SK-N-MC (cell line): ENCODE measurements around the gene KCNQ1.

Source experiments
- DNase-seq: peaks from one replicate; pipeline ENCODE4 v3.0.0-alpha.2; 2011; ENCODE audit warnings: low read depth, low spot score
- H3K27ac ChIP-seq: fragments of 200-600 bp; sonication (generic); 2 replicates; pipeline ENCODE4 v1.5.1; 2016; ENCODE audit warnings: mixed run types
- H3K36me3 ChIP-seq: fragments of 200-600 bp; sonication (generic); 2 replicates; pipeline ENCODE4 v1.6.1; 2017; ENCODE audit warnings: antibody characterized with exemption, low read length, mixed read lengths; ENCODE audit not compliant: insufficient read depth
- H3K4me3 ChIP-seq: fragments of 200-600 bp; sonication (generic); 2 replicates; pipeline ENCODE4 v1.5.1; 2016
- H3K9ac ChIP-seq: fragments of 200-600 bp; sonication (generic); 2 replicates; pipeline ENCODE4 v1.8.0; 2017; ENCODE audit warnings: mixed run types, mixed read lengths; ENCODE audit not compliant: insufficient read length
- H3K9me3 ChIP-seq: fragments of 200-600 bp; sonication (generic); 2 replicates; pipeline ENCODE4 v1.6.1; 2017; ENCODE audit warnings: low read depth, mild to moderate bottlenecking, antibody characterized with exemption, low read length, moderate library complexity, mixed read lengths
- EZH2 ChIP-seq: fragments of 200-600 bp; sonication (generic); IDR thresholded peaks from one replicate; pipeline ENCODE4 v1.6.1; 2017; ENCODE audit warnings: antibody characterized with exemption
- FOXP2 ChIP-seq: optimal IDR thresholded peaks from 2 replicates; pipeline ENCODE3; 2011; ENCODE audit warnings: mild to moderate bottlenecking, moderate library complexity; ENCODE audit not compliant: insufficient read depth; ENCODE audit errors: extremely low read length, control extremely low read depth
- POLR2AphosphoS5 ChIP-seq: IDR thresholded peaks from 2 replicates; pipeline ENCODE4 v1.6.1; 2012; ENCODE audit warnings: mild to moderate bottlenecking, low read depth, low read length, borderline replicate concordance

KCNQ1 gene

GRCh38 chr11:2730272-2731129, 285.7 kb downstream of the KCNQ1 start:
- TF ChIP-seq FOXP2 = no peak
- TF ChIP-seq POLR2AphosphoS5 = no peak
- TF ChIP-seq EZH2 = no peak
- Histone ChIP-seq H3K27ac (no peak overlapping the region), H3K36me3 (no peaks in the 10 kb centered on the region), H3K9ac (no peak overlapping the region), H3K4me3 (no peak overlapping the region), H3K9me3 (no peaks in the 10 kb centered on the region)
- DNase-seq = no peak

- Histone ChIP-seq H3K36me3 (no peaks in the 10 kb centered on the region), H3K4me3 (no peak overlapping the region), H3K27ac (no peak overlapping the region), H3K9ac (no peak overlapping the region), H3K9me3 (no peaks in the 10 kb centered on the region)
- TF ChIP-seq FOXP2 (no peak), POLR2AphosphoS5 (no peak), EZH2 (no peak)
- no peak for DNase-seq
Observed at GRCh38 chr11:2731130-2732125, 286.6 kb downstream of the KCNQ1 start.

GRCh38 chr11:2732261-2732939, 287.6 kb downstream of the KCNQ1 start:
- Histone ChIP-seq H3K27ac (no peak overlapping the region), H3K9ac (no peak overlapping the region), H3K9me3 (no peaks in the 10 kb centered on the region), H3K36me3 (no peaks in the 10 kb centered on the region), H3K4me3 (no peak overlapping the region)
- no peak for TF ChIP-seq POLR2AphosphoS5
- TF ChIP-seq EZH2 = no peak
- no peak for TF ChIP-seq FOXP2
- no peak for DNase-seq

GRCh38 chr11:2732940-2733628, 288.3 kb downstream of the KCNQ1 start:
- H3K9me3 ChIP-seq = no peaks in the 10 kb centered on the region
- H3K27ac ChIP-seq = no peak overlapping the region
- DNase-seq = no peak
- no peak for TF ChIP-seq FOXP2
- no peak for TF ChIP-seq POLR2AphosphoS5
- TF ChIP-seq EZH2 = no peak
- no peak overlapping the region for H3K9ac ChIP-seq
- no peaks in the 10 kb centered on the region for H3K36me3 ChIP-seq
- H3K4me3 ChIP-seq = no peak overlapping the region

- Histone ChIP-seq H3K36me3 (no peaks in the 10 kb centered on the region), H3K9me3 (no peaks in the 10 kb centered on the region), H3K9ac (no peak overlapping the region), H3K4me3 (no peak overlapping the region), H3K27ac (no peak overlapping the region)
- no peak for TF ChIP-seq POLR2AphosphoS5
- TF ChIP-seq FOXP2 = no peak
- TF ChIP-seq EZH2 = no peak
- DNase-seq = no peak
Observed at GRCh38 chr11:2734181-2735052, 289.6 kb downstream of the KCNQ1 start.

- H3K27ac ChIP-seq = no peak overlapping the region
- TF ChIP-seq POLR2AphosphoS5 (no peak), FOXP2 (no peak), EZH2 (no peak)
- no peaks in the 10 kb centered on the region for H3K9me3 ChIP-seq
- H3K9ac ChIP-seq = no peak overlapping the region
- no peak for DNase-seq
- H3K36me3 ChIP-seq = no peaks in the 10 kb centered on the region
- H3K4me3 ChIP-seq = no peak overlapping the region
Observed at GRCh38 chr11:2735053-2735589, 290.3 kb downstream of the KCNQ1 start.
